ENCODE measurements around the gene MPC2. TPM values are rescaled to one million over a fixed set of nuclear protein-coding genes. Genes with fewer than 3 reads are reported as not detected.

MPC2 gene
- total RNA-seq, 1 donor from 2014 or later, result 28.6 TPM

- CTCF ChIA-PET, result no interaction called here
- ATAC-seq (ENCODE audit: low read depth), result no peak
- Mint-ChIP-seq H3K4me1 (peaks cover under 1% of the 10 kb centered on the region), H3K36me3 (ENCODE audit: low read depth) (no peaks in the 10 kb centered on the region), H3K4me3 (no peak overlapping the region), H3K9me3 (peaks cover 5% of the 10 kb centered on the region), H3K27me3 (no peaks in the 10 kb centered on the region), H3K27ac (no peak overlapping the region)
- TF ChIP-seq CTCF (IDR thresholded peaks at IDR 0.05), result no peak
- intact Hi-C loops (cut with micrococcal nuclease), result no loop called here
- POLR2A ChIA-PET, result no interaction called here
- no peak for DNase-seq
These were observed 32.2 kb downstream of the MPC2 start for GRCh38 chr1:167904652-167905130.

- ATAC-seq (ENCODE audit: low read depth) (no peak), DNase-seq (no peak)
- H3K27ac Mint-ChIP-seq, result no peak overlapping the region
- ChIA-PET CTCF (no interaction called here), POLR2A (no interaction called here)
- H3K36me3 Mint-ChIP-seq (ENCODE audit: low read depth), result no peaks in the 10 kb centered on the region
- intact Hi-C loops (cut with micrococcal nuclease), result no loop called here
- H3K4me1 Mint-ChIP-seq, result peaks cover 7% of the 10 kb centered on the region
- no peak overlapping the region for H3K4me3 Mint-ChIP-seq
- no peaks in the 10 kb centered on the region for H3K9me3 Mint-ChIP-seq
- no peaks in the 10 kb centered on the region for H3K27me3 Mint-ChIP-seq
- no peak for TF ChIP-seq CTCF (IDR thresholded peaks at IDR 0.05)
These were observed 36.0 kb downstream of the MPC2 start for GRCh38 chr1:167900907-167901306.

GRCh38 chr1:167899253-167899681, 37.6 kb downstream of the MPC2 start:
- ChIA-PET POLR2A (no interaction called here), CTCF (no interaction called here)
- Mint-ChIP-seq H3K27me3 (no peaks in the 10 kb centered on the region), H3K36me3 (ENCODE audit: low read depth) (no peaks in the 10 kb centered on the region), H3K9me3 (no peaks in the 10 kb centered on the region), H3K4me3 (no peak overlapping the region), H3K4me1 (peaks cover 7% of the 10 kb centered on the region), H3K27ac (no peak overlapping the region)
- intact Hi-C loops (cut with micrococcal nuclease), result no loop called here
- no peak for ATAC-seq (ENCODE audit: low read depth)
- DNase-seq, result no peak
- no peak for TF ChIP-seq CTCF (IDR thresholded peaks at IDR 0.05)

GRCh38 chr1:167898578-167899222, 38.2 kb downstream of the MPC2 start:
- ChIA-PET CTCF (no interaction called here), POLR2A (no interaction called here)
- intact Hi-C loops (cut with micrococcal nuclease), result no loop called here
- Mint-ChIP-seq H3K27me3 (no peaks in the 10 kb centered on the region), H3K4me1 (peaks cover 7% of the 10 kb centered on the region), H3K27ac (no peak overlapping the region), H3K36me3 (ENCODE audit: low read depth) (no peaks in the 10 kb centered on the region), H3K4me3 (no peak overlapping the region), H3K9me3 (no peaks in the 10 kb centered on the region)
- DNase-seq, result no peak
- ATAC-seq (ENCODE audit: low read depth), result no peak
- TF ChIP-seq CTCF (IDR thresholded peaks at IDR 0.05), result no peak

- H3K36me3 Mint-ChIP-seq (ENCODE audit: low read depth), result no peaks in the 10 kb centered on the region
- no peaks in the 10 kb centered on the region for H3K27me3 Mint-ChIP-seq
- H3K4me3 Mint-ChIP-seq, result no peak overlapping the region
- TF ChIP-seq CTCF (IDR thresholded peaks at IDR 0.05), result no peak
- H3K9me3 Mint-ChIP-seq, result no peaks in the 10 kb centered on the region
- ChIA-PET POLR2A (no interaction called here), CTCF (no interaction called here)
- H3K4me1 Mint-ChIP-seq, result peaks cover 6% of the 10 kb centered on the region
- ATAC-seq (ENCODE audit: low read depth) (no peak), DNase-seq (no peak)
- intact Hi-C loops (cut with micrococcal nuclease), result no loop called here
- H3K27ac Mint-ChIP-seq, result no peak overlapping the region
These were observed 43.1 kb downstream of the MPC2 start for GRCh38 chr1:167893798-167894197.

Data from activated B cell treated with CpG ODN at 0.5 μM for 24 hours (primary cell).